Measurements from ENCODE around the gene AGT.

AGT gene

DNA sequence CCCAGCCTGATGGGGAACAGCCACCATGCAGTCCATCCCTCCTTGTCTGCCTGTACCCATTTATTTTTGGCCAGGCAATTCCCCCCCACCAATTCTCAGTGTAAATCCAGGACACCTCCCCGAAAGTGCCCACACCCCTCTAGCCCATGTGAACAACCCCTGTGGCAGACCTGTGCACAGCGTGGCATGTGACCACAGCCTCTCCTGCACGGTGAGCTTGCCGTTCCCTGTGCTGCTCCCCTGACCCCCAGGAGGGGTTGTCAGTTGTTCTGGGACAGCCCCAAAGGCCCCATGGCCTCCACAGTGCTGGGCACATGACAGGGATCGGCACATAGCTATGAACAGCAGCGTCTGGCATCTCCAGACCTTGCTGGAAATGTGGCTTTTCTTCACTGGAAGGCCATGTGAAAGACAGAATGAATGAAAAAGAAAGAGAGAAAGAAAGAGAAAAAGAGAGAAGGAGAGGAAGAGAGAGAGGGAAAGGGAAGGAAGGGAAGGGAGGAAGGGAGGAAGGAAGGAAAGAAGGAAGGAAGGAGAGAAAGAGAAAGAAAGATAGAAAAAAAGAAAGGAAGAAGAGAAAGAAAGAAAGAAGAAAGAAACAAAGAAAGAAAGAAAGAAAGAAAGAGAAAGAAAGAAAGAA lies 37.2 kb upstream of the AGT start:
- FAIRE-seq (no peak), DNase-seq (ENCODE audit: insufficient read length) (no peak)
- TF ChIP-seq POLR2AphosphoS5 (IDR thresholded peaks at IDR 0.05; ENCODE audit: low read depth, low read length): no peak

GRCh38 chr1:230750576-230750975 lies 36.7 kb upstream of the AGT start:
- no peak for FAIRE-seq

DNA sequence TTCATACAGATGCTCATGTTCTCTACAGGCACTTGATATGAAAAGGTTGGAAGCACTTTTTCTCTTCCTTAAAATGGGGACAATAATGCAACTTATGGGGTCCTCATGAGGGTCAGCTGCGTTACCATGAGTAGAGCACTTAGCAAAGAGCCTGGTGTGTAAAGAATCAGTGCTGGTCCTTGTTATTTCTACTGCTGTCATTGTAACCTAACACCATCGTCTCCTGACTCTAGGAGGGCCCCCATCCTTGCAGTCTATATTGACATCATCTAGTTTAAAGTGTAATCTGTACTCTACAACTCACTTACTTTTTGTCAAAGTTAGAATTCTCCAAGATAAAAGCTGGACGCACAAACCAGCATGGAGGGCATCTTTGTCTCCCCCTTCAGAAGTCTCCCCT lies 35.7 kb upstream of the AGT start:
- DNase-seq (ENCODE audit: insufficient read length): no peak
- TF ChIP-seq POLR2A (IDR thresholded peaks at IDR 0.05; ENCODE audit: low read depth, low read length) (no peak), POLR2AphosphoS5 (IDR thresholded peaks at IDR 0.05; ENCODE audit: low read depth, low read length) (no peak), TAF1 (IDR thresholded peaks at IDR 0.05; ENCODE audit: borderline replicate concordance, low read depth, low read length) (no peak)
- no peak for FAIRE-seq

More at GRCh38 chr1:230750576-230750975, 36.7 kb upstream of the AGT start:
- TF ChIP-seq TAF1 (IDR thresholded peaks at IDR 0.05; ENCODE audit: borderline replicate concordance, low read depth, low read length) (no peak), POLR2AphosphoS5 (IDR thresholded peaks at IDR 0.05; ENCODE audit: low read depth, low read length) (no peak), POLR2A (IDR thresholded peaks at IDR 0.05; ENCODE audit: low read depth, low read length) (no peak)
- no peak for DNase-seq (ENCODE audit: insufficient read length)

DNA sequence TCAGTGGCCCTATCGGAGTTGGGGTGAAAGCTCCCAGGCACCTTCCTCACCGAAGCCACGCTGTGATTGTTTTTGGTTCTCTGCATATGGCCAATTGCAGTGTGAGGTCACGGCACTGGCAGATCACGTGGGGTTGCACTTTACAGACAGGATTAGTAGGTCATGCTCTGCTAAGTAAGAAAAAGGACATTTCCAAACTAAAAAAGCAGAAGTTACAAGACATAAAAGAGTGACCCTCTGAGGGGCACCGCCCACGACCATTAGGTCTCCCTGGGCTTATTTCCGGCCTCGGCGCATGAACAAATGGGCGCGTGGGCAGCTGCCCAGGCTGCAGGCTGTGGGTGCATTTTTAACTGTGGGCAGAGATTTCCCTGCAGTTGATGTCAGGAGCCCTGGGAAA lies 35.2 kb upstream of the AGT start:
- FAIRE-seq (no peak), DNase-seq (ENCODE audit: insufficient read length) (no peak)
- TF ChIP-seq POLR2AphosphoS5 (IDR thresholded peaks at IDR 0.05; ENCODE audit: low read depth, low read length): no peak
- TF ChIP-seq TAF1 (IDR thresholded peaks at IDR 0.05; ENCODE audit: borderline replicate concordance, low read depth, low read length): no peak
- TF ChIP-seq POLR2A (IDR thresholded peaks at IDR 0.05; ENCODE audit: low read depth, low read length): no peak

DNA sequence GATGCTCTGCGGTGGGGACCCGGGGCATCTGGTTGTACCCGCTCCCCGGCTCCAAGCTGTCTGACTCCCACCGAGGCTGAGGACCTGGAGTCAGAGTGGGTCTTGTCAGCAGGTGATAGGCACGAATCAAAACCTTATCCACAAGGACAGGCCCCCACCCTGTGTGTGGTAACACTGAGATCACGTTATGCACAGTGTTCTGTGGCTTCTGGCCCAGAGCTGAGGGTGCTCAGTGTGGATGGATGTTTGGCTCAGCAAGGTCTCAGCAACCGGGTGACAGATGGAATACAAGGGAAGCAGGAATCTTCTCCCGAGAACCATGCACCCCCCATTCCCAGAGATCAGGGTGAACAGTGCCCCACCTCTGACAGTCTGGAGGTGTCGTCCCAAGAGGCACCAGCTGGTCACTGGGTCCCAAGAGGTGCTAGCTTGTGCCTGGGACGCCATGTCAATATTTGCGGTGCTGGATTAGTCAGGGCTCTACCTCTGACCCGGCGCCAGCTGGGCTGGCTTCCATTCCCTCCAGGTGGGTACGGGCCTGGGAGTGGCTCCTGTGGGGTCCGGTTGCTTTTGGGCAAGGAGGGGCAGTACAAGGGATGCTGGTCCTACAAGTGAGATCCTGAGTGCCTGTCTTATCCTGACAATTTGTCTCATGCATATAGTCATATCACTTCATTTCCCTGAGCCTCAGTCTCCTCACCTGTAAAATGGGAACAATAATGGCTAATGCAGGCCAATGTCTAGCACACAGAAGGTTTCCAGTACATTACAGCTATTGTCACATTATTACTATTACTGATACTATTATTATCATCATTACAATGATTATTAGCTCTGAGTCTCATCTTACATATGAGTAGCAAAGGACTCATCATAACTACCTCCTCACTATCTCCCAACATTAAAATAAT lies 34.2 kb upstream of the AGT start:
- FAIRE-seq (no peak), DNase-seq (ENCODE audit: insufficient read length) (no peak)
- TF ChIP-seq TAF1 (IDR thresholded peaks at IDR 0.05; ENCODE audit: borderline replicate concordance, low read depth, low read length) (no peak), POLR2A (IDR thresholded peaks at IDR 0.05; ENCODE audit: low read depth, low read length) (no peak), POLR2AphosphoS5 (IDR thresholded peaks at IDR 0.05; ENCODE audit: low read depth, low read length) (no peak)

DNA sequence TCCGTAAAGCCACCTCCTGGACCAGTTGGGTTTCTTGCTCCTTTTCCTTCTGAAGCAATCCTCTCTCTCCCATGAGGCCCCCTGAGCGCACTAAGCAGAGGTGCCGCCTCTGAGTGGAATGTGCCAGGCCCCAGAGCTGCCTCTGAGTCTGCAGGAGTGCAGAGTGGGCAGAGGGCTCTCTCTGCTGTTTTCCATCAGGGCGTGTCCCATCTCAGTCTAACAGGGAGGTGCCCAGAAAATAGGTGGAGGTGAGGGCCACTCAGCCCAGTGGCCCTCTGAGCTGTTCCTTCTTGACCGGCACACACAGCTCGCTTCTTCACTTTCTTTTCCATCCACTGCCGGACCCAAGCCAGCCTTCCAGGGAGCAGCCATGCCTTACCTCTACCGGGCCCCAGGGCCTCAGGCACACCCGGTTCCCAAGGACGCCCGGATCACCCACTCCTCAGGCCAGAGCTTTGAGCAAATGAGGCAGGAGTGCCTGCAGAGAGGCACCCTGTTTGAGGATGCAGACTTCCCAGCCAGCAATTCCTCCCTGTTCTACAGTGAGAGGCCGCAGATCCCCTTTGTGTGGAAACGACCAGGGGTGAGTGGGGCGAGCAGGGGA lies 33.3 kb upstream of the AGT start, which contains the start of gene CAPN9:
Gene CAPN9 (plus strand): TSS at position 262 of the 604 bp plus-strand sequence. CDS start 109 bp downstream, at position 371.
- DNase-seq (ENCODE audit: insufficient read length) (no peak), FAIRE-seq (no peak)
- TF ChIP-seq TAF1 (IDR thresholded peaks at IDR 0.05; ENCODE audit: borderline replicate concordance, low read depth, low read length) (no peak), POLR2A (IDR thresholded peaks at IDR 0.05; ENCODE audit: low read depth, low read length) (no peak), POLR2AphosphoS5 (IDR thresholded peaks at IDR 0.05; ENCODE audit: low read depth, low read length) (no peak)

DNA sequence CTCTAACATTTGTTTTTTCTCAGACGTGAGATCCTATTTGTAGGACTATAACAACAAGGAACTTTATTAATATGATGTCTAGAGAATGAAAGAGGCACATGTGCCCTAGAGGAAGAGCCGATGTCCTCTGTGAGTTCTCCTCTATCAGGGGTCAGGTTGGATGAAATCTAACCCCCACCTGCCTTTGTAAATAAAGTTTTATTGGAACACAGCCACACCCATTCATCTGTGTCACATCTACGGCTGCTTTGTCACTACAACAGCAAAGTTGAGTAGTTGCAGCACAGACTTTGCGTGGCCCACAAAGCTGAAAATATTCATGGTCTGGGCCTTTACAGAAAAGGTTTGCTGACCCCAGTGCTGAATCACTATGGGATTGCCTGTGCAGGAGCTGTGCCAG lies 32.7 kb upstream of the AGT start:
- DNase-seq (ENCODE audit: insufficient read length): no peak
- TF ChIP-seq POLR2AphosphoS5 (IDR thresholded peaks at IDR 0.05; ENCODE audit: low read depth, low read length): no peak
- no peak for TF ChIP-seq POLR2A (IDR thresholded peaks at IDR 0.05; ENCODE audit: low read depth, low read length)
- TF ChIP-seq TAF1 (IDR thresholded peaks at IDR 0.05; ENCODE audit: borderline replicate concordance, low read depth, low read length): no peak
- FAIRE-seq: no peak

DNA sequence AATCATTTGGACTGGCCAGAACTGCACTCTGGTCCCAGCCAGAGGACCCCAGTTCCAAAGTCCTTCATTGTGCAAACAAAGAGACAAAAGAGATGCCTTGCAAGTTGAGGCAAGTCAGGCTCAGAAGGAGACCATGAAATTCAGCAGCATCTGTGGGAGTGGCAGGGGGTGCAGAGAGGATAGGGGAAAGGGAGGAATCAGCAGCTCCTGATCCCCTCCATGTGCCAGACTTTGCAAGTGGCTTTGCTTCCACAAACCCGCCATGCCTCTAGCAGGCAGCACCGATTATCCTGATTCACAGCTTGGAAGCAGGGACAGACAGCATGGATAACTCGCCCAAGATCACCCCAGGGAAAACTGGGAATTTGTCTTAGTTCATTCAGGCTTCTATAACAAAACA lies 31.1 kb upstream of the AGT start:
- TF ChIP-seq TAF1 (IDR thresholded peaks at IDR 0.05; ENCODE audit: borderline replicate concordance, low read depth, low read length): no peak
- no peak for TF ChIP-seq POLR2A (IDR thresholded peaks at IDR 0.05; ENCODE audit: low read depth, low read length)
- TF ChIP-seq POLR2AphosphoS5 (IDR thresholded peaks at IDR 0.05; ENCODE audit: low read depth, low read length): no peak
- no peak for FAIRE-seq
- DNase-seq (ENCODE audit: insufficient read length): no peak

- no peak for FAIRE-seq
- no peak for DNase-seq (ENCODE audit: insufficient read length)
- TF ChIP-seq TAF1 (IDR thresholded peaks at IDR 0.05; ENCODE audit: borderline replicate concordance, low read depth, low read length) (no peak), POLR2A (IDR thresholded peaks at IDR 0.05; ENCODE audit: low read depth, low read length) (no peak), POLR2AphosphoS5 (IDR thresholded peaks at IDR 0.05; ENCODE audit: low read depth, low read length) (no peak)
These were observed 30.5 kb upstream of the AGT start for GRCh38 chr1:230744382-230744781.

DNA sequence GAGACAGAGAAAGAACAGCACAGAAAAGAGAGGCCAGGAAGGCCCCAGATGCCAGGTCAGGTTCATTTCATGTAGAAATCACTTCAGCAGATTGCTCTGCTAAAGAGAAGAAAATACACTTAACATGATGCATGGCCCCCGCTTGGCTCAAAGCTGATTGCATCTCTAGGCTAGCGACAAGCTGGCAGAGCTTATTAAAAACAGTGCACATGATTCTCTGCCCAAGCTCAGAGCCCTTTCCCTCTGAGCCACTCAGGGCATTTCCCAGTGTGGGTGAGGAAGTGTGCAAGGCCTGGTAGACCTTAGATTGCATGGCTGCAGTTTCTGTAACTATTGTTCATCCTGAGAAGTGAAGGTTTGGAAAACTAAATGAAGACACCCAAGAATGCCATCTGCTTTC lies 30.0 kb upstream of the AGT start:
- TF ChIP-seq TAF1 (IDR thresholded peaks at IDR 0.05; ENCODE audit: borderline replicate concordance, low read depth, low read length) (no peak), POLR2AphosphoS5 (IDR thresholded peaks at IDR 0.05; ENCODE audit: low read depth, low read length) (no peak)
- FAIRE-seq (no peak), DNase-seq (ENCODE audit: insufficient read length) (no peak)

DNA sequence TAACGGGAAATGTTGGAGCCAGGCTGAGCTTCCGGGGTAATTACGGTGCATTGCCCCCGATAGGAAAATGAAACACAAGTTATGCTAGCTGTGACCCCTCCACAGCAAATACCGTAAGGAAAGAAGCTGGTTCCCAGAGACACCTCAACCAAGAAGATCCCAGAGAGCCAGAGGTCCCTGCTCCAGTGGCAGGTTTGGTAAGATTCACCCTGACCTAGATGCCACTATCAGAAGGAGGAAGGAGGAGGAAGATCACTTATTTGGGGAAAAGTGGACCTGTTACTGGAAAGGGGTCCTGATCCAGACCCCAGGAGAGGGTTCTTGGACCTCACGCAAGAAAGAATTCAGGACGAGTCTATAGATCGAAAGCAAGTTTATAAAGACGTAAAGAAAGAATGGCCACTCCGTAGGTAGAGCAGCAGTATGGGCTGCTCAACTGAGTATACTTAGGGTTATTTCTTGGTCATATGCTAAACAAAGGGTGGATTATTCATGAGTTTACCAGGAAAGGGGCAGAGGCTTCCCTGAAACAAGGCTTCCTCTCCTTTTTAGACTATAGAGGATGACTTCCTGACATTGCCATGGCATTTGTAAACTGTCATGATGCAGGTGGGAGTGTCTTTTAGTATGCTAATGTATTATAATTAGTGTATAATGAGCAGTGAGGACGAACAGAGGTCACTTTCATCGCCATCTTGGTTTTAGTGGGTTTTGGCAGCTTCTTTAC lies 25.8 kb upstream of the AGT start:
- DNase-seq (ENCODE audit: insufficient read length) (no peak), FAIRE-seq (no peak)
- TF ChIP-seq POLR2A (IDR thresholded peaks at IDR 0.05; ENCODE audit: low read depth, low read length) (no peak), POLR2AphosphoS5 (IDR thresholded peaks at IDR 0.05; ENCODE audit: low read depth, low read length) (no peak), TAF1 (IDR thresholded peaks at IDR 0.05; ENCODE audit: borderline replicate concordance, low read depth, low read length) (no peak)

Measured in GM12892 (cell line).